SU-DHL-6 (cell line): ENCODE measurements around the gene AFF3.

Experiments used
- CTCF ChIP-seq: fragments of 200-600 bp; sonication (generic); IDR thresholded peaks from one replicate; pipeline ENCODE4 v1.5.1; 2017; ENCODE audit warnings: antibody characterized with exemption, mild to moderate bottlenecking, low read length, moderate library complexity; ENCODE audit not compliant: insufficient read depth, poor library complexity, severe bottlenecking
- EZH2phosphoT487 ChIP-seq: fragments of 200-600 bp; sonication (generic), shearing (Covaris generic); conservative IDR thresholded peaks from 2 replicates; pipeline ENCODE4 v1.6.1; 2018; ENCODE audit warnings: mild to moderate bottlenecking, antibody characterized with exemption, low read length, moderate library complexity, mixed read lengths

DNA sequence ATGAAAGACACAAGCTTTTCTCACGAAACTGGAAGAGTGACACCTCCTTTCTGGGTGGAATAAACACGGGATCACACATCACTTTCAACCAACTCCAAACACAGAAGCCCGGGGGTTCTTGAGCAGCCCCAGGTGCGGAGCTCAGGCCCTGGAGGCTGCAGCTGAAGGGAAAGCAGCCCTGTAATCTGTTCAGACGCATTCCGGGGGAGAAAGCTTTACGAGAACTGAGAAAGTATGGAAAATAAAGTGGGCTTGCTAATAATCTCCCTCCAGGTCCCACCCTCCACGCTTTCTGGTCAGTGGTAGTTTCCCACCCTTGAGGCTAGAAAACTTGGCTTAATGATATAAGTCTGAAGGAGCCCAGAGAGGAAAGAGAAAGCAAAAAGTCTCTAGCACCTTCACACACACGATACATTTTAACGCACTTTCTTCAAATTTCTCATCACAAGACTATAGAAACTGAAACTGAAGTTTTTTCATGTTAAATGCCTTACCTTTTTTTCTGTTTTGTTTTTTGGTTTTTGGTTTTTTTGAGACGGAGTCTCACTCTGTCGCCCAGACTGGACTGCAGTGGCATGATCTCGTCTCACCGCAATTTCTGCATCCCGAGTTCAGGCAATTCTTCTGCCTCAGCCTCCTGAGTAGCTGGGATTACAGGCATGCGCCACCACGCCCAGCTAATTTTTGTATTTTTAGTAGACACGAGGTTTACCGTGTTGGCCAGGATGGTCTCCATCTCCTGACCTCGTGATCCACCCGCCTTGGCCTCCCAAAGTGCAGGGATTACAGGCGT lies 141.3 kb downstream of the AFF3 start:
- no peak for TF ChIP-seq CTCF
- no peak for TF ChIP-seq EZH2phosphoT487
